Suprapubic skin (tissue), 4 donors: Measurements from ENCODE around the gene CD48.

Source experiments
- POLR2A ChIP-seq, 2 donors: fragments of 450-650 bp; IDR thresholded peaks; one replicate each; pipeline ENCODE4 v1.6.1; 2017; ENCODE audit warnings: antibody characterized with exemption in 2 of 2, mild to moderate bottlenecking in 2 of 2, moderate library complexity in 2 of 2
- POLR2AphosphoS5 ChIP-seq, 3 donors: sonication (generic); formaldehyde crosslinking; IDR thresholded peaks; one replicate each; pipeline ENCODE4 v1.6.1; 2017; ENCODE audit warnings: antibody characterized with exemption in 3 of 3
- TF ChIP-seq, protein P1 (sequence below), 2 donors: fragments of 200-600 bp in 1 of 2; fragments of 450-650 bp in 1 of 2; sonication (generic) in 1 of 2; IDR thresholded peaks; one replicate each; pipeline ENCODE4 v1.5.1; 2016 to 2019; ENCODE audit warnings: antibody characterized with exemption in 2 of 2, mild to moderate bottlenecking in 1 of 2, moderate library complexity in 1 of 2

DNA sequence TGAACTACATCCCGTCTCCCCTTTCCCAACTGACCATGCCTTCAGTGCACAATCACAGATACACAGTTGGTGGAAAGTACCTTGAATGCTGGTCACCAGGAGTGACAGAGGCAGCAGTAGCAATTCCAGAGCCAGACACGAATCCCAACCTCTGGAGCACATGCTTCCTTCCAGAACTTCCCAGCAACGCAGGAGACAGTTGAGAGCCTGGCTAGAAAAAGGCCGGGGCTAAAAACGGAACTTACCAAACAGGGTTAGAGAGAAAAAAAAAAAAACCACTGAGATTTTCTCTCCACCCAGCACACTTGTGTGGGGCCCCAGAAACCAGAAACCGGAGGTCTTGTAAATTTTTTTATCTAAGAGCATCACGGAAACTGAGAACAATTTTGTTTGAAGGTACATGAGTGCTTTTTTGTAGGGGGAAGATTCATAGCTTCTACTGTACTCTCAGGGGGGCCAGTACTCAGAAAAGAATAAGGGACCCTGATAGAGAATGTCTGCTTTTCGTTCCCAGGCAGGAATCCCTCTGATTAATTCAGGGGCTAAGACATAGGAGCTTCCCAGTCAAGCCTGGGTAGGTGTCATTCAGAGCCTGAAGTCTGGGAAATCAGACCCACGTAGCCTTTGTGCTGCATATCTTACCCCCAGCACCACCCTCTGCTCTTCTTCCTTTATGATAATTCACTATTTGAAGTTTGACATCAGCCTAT, at the start of gene CD48:
- TF ChIP-seq, protein P1, sequence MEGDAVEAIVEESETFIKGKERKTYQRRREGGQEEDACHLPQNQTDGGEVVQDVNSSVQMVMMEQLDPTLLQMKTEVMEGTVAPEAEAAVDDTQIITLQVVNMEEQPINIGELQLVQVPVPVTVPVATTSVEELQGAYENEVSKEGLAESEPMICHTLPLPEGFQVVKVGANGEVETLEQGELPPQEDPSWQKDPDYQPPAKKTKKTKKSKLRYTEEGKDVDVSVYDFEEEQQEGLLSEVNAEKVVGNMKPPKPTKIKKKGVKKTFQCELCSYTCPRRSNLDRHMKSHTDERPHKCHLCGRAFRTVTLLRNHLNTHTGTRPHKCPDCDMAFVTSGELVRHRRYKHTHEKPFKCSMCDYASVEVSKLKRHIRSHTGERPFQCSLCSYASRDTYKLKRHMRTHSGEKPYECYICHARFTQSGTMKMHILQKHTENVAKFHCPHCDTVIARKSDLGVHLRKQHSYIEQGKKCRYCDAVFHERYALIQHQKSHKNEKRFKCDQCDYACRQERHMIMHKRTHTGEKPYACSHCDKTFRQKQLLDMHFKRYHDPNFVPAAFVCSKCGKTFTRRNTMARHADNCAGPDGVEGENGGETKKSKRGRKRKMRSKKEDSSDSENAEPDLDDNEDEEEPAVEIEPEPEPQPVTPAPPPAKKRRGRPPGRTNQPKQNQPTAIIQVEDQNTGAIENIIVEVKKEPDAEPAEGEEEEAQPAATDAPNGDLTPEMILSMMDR (IDR thresholded peaks at IDR 0.05) = no peak
- TF ChIP-seq POLR2AphosphoS5 (IDR thresholded peaks at IDR 0.05) = no peak
- TF ChIP-seq POLR2A (IDR thresholded peaks at IDR 0.05) = no peak
